Nephron progenitor cell (in vitro differentiated cells): ENCODE results near the gene KRT5.

ENCODE experiments used
- DNase-seq: peaks from one replicate; pipeline ENCODE4 v3.0.0; 2021
- H3K27ac Mint-ChIP-seq: 2 replicates; pipeline ENCODE4 v1.8.0; 2021; ENCODE audit warnings: mild to moderate bottlenecking, moderate library complexity, mixed read lengths
- H3K27me3 Mint-ChIP-seq: 2 replicates; pipeline ENCODE4 v1.8.0; 2021; ENCODE audit warnings: mild to moderate bottlenecking, low read depth, mixed read lengths; ENCODE audit not compliant: poor library complexity
- H3K36me3 Mint-ChIP-seq: 2 replicates; pipeline ENCODE4 v1.8.0; 2021; ENCODE audit warnings: low read depth, mixed read lengths
- H3K4me1 Mint-ChIP-seq: 2 replicates; pipeline ENCODE4 v1.8.0; 2021; ENCODE audit warnings: mixed read lengths
- H3K4me3 Mint-ChIP-seq: 2 replicates; pipeline ENCODE4 v1.8.0; 2021; ENCODE audit warnings: mild to moderate bottlenecking, moderate library complexity, mixed read lengths
- H3K9me3 Mint-ChIP-seq: 2 replicates; pipeline ENCODE4 v1.8.0; 2021; ENCODE audit warnings: mild to moderate bottlenecking, moderate library complexity, mixed read lengths
- CTCF ChIP-seq: fragments of 200-600 bp; sonication (generic); IDR thresholded peaks from 2 replicates; pipeline ENCODE4 v1.5.0; 2021; ENCODE audit warnings: antibody characterized with exemption

KRT5 gene

GRCh38 chr12:52558781-52559445 is 38.7 kb upstream of the KRT5 start:
- H3K27me3 Mint-ChIP-seq, result peaks cover 9% of the 10 kb centered on the region
- H3K9me3 Mint-ChIP-seq, result no peaks in the 10 kb centered on the region
- no peak overlapping the region for H3K4me3 Mint-ChIP-seq
- DNase-seq, result no peak
- H3K27ac Mint-ChIP-seq, result no peak overlapping the region
- no peak for TF ChIP-seq CTCF
- H3K36me3 Mint-ChIP-seq, result no peaks in the 10 kb centered on the region
- H3K4me1 Mint-ChIP-seq, result peaks cover 10% of the 10 kb centered on the region

- no peaks in the 10 kb centered on the region for H3K36me3 Mint-ChIP-seq
- H3K27ac Mint-ChIP-seq, result no peak overlapping the region
- H3K4me3 Mint-ChIP-seq, result no peak overlapping the region
- TF ChIP-seq CTCF, result no peak
- H3K4me1 Mint-ChIP-seq, result peaks cover 10% of the 10 kb centered on the region
- peaks cover 13% of the 10 kb centered on the region for H3K27me3 Mint-ChIP-seq
- H3K9me3 Mint-ChIP-seq, result no peaks in the 10 kb centered on the region
- no peak for DNase-seq
Observed at GRCh38 chr12:52557476-52557875, 37.3 kb upstream of the KRT5 start.

GRCh38 chr12:52555577-52555976 is 35.4 kb upstream of the KRT5 start:
- Mint-ChIP-seq H3K27me3 (peaks cover 16% of the 10 kb centered on the region), H3K36me3 (no peaks in the 10 kb centered on the region)
- no peak for DNase-seq

GRCh38 chr12:52552681-52553195 is 32.5 kb upstream of the KRT5 start, which contains the start of gene KRT71:
Gene KRT71 (minus strand): TSS chr12:52553145. CDS start chr12:52553077, 68 bp downstream.
- no peak for TF ChIP-seq CTCF
- Mint-ChIP-seq H3K4me1 (peaks cover 14% of the 10 kb centered on the region), H3K4me3 (no peak within 1 kb of the TSS), H3K9me3 (no peaks in the 10 kb centered on the region), H3K36me3 (no peaks in the 10 kb centered on the region), H3K27ac (no peak within 1 kb of the TSS), H3K27me3 (peaks cover 14% of the 10 kb centered on the region)
- DNase-seq, result no peak

More at GRCh38 chr12:52555577-52555976, 35.4 kb upstream of the KRT5 start:
- no peak overlapping the region for H3K4me3 Mint-ChIP-seq
- no peak for TF ChIP-seq CTCF
- no peak overlapping the region for H3K27ac Mint-ChIP-seq
- H3K4me1 Mint-ChIP-seq, result peaks cover 14% of the 10 kb centered on the region
- no peaks in the 10 kb centered on the region for H3K9me3 Mint-ChIP-seq

GRCh38 chr12:52552055-52552454 is 31.9 kb upstream of the KRT5 start:
- H3K36me3 Mint-ChIP-seq, result no peaks in the 10 kb centered on the region
- TF ChIP-seq CTCF, result no peak
- peaks cover 10% of the 10 kb centered on the region for H3K4me1 Mint-ChIP-seq
- H3K9me3 Mint-ChIP-seq, result no peaks in the 10 kb centered on the region
- H3K27ac Mint-ChIP-seq, result no peak overlapping the region
- H3K4me3 Mint-ChIP-seq, result no peak overlapping the region
- DNase-seq, result no peak
- H3K27me3 Mint-ChIP-seq, result peaks cover 14% of the 10 kb centered on the region
